T-cell (primary cell): ENCODE measurements around the gene WFS1. TPM values are rescaled to one million over a fixed set of nuclear protein-coding genes. Genes with fewer than 3 reads are reported as not detected.

Experiments
- ATAC-seq, 4 experiments: fragments of 200-7000 bp in 3 of 4; fragments of 150-1000 bp in 1 of 4; cut with Tn5 transposase; replicated peaks in 1 of 4; 1 replicate in 3 of 4; 2 replicates in 1 of 4; pipeline ENCODE4 v1.10.0; 2021; ENCODE audit warnings: moderate library complexity in 3 of 4, mild to moderate bottlenecking in 2 of 4, moderate number of reproducible peaks in 1 of 4
- CTCF ChIA-PET, 2 donors: fragments of 300-600 bp; sonication (Branson Sonifier 250); formaldehyde crosslinking; loops; one replicate each; lab custom pipeline; 2022; ENCODE audit warnings: antibody characterized with exemption in 2 of 2; lab: Charles Lee
- POLR2A ChIA-PET, 2 donors: fragments of 300-600 bp; sonication (Branson Sonifier 250); formaldehyde crosslinking; loops; one replicate each; lab custom pipeline; 2022; ENCODE audit warnings: antibody characterized with exemption in 2 of 2; lab: Charles Lee
- DNase-seq, 35 experiments: peaks; one replicate each; pipeline versions ENCODE4 v3.0.0 to v3.0.0-alpha.2; 2013 to 2023
- H3K27ac ChIP-seq: one replicate; pipeline ENCODE4 v1.5.1; 2013; ENCODE audit warnings: low read length
- H3K27me3 ChIP-seq, 2 experiments: replicated peaks in 1 of 2; 1 replicate in 1 of 2; 2 replicates in 1 of 2; pipeline versions ENCODE4 v1.6.1 to v1.7.0; 2013; ENCODE audit warnings: low read length in 1 of 2, mixed read lengths in 1 of 2; ENCODE audit not compliant: control insufficient read depth in 2 of 2, insufficient read depth in 2 of 2; ENCODE audit errors: extremely low read depth in 1 of 2
- H3K36me3 ChIP-seq, 2 donors: 1 replicate in 1 of 2; 2 replicates in 1 of 2; pipeline versions ENCODE4 v1.6.1 to v1.7.0; 2013; ENCODE audit warnings: low read length in 1 of 2; ENCODE audit not compliant: control insufficient read depth in 2 of 2, insufficient read depth in 1 of 2; ENCODE audit errors: extremely low read depth in 1 of 2
- H3K4me1 ChIP-seq, 2 experiments: 1 replicate in 1 of 2; 2 replicates in 1 of 2; pipeline versions ENCODE4 v1.6.1 to v1.7.0; 2013; ENCODE audit warnings: low read length in 2 of 2, mixed read lengths in 1 of 2; ENCODE audit not compliant: insufficient read depth in 2 of 2, control insufficient read depth in 1 of 2; ENCODE audit errors: extremely low read depth in 1 of 2
- H3K4me3 ChIP-seq, 2 donors: 1 replicate in 1 of 2; 2 replicates in 1 of 2; pipeline versions ENCODE4 v1.5.1 to v1.7.0; 2013; ENCODE audit warnings: mild to moderate bottlenecking in 2 of 2, low read length in 1 of 2, moderate library complexity in 1 of 2; ENCODE audit not compliant: control insufficient read depth in 1 of 2; ENCODE audit errors: extremely low read depth in 1 of 2
- H3K9me3 ChIP-seq: 2 replicates; pipeline ENCODE4 v1.7.0; 2013
- H3K27ac Mint-ChIP-seq, 2 donors: one replicate each; pipeline ENCODE4 v1.8.0; 2020 to 2021; ENCODE audit warnings: mild to moderate bottlenecking in 2 of 2, mixed read lengths in 2 of 2
- H3K27me3 Mint-ChIP-seq, 2 donors: one replicate each; pipeline ENCODE4 v1.8.0; 2021 to 2022; ENCODE audit warnings: mixed read lengths in 2 of 2
- H3K36me3 Mint-ChIP-seq: one replicate; pipeline ENCODE4 v1.8.0; 2021; ENCODE audit warnings: mixed read lengths
- H3K4me1 Mint-ChIP-seq, 3 donors: one replicate each; pipeline ENCODE4 v1.8.0; 2020 to 2022; ENCODE audit warnings: mixed read lengths in 3 of 3, mild to moderate bottlenecking in 1 of 3
- H3K4me3 Mint-ChIP-seq, 3 donors: one replicate each; pipeline ENCODE4 v1.8.0; 2020 to 2022; ENCODE audit warnings: mild to moderate bottlenecking in 3 of 3, mixed read lengths in 3 of 3, moderate library complexity in 3 of 3
- H3K9me3 Mint-ChIP-seq, 3 donors: one replicate each; pipeline ENCODE4 v1.8.0; 2020 to 2022; ENCODE audit warnings: mixed read lengths in 3 of 3
- WGBS: methylation state at CpG from one replicate; pipeline ENCODE4 v1.1.5; 2013; ENCODE audit warnings: missing lambda C conversion rate; ENCODE audit not compliant: insufficient coverage; 5-methylcytosine and 5-hydroxymethylcytosine counted together
- total RNA-seq, 35 experiments: library from RNA in 6 of 35; stranded (reverse) in 6 of 35; fragments of 120-200 nt in 1 of 35; gene quantifications; one replicate each; pipeline versions ENCODE4 v1.2.1 to v1.2.4 and lab custom pipeline; 2013 to 2026

The WFS1 gene
- total RNA-seq, 5 donors from 2014 or later (not counting 1 experiment from before 2014, with no cell fraction given), result 3.2 to 6.2 (median 5.1) TPM

DNA sequence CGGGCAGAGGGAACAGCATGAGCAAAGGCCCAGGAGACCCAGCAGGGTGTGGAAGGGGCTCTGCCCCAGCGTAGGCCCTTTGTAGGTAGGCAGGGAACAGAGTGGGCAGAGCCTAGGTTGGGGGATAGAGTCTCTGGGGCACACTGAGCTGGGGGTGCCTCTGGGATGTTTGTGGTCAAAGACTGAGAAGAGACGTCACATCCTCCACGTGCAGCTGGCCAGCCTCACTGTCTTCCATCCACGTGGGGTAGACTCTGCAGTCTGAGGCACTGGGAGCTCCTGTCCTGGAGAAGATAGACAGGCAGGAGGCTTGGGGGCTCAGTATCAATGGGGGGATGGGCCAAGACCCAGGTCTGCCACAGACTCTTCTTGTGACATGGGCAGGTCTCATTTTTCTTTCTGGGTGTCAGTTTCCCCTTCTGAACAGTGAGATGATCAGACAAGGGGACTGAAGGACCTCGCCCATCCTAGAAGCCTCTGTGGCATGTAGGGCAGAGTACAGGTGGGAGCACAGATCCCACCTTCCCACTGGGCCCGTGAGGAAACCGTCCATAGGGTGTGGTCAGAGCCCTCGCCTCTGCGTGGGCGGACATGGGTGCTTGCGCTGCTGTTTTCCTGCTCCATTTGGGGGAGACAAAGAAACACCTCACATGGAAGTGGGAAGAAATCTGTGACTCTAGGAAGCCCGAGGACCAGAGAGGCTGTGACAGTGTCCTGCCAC lies 22.9 kb downstream of the WFS1 start:
- Mint-ChIP-seq H3K27ac (no peak overlapping the region), H3K4me3 (no peak overlapping the region), H3K9me3 (no peaks in the 10 kb centered on the region), H3K27me3 (no peaks in the 10 kb centered on the region), H3K36me3 (peaks cover 24% of the 10 kb centered on the region), H3K4me1 (no peaks in the 10 kb centered on the region)
- ChIA-PET CTCF (interaction anchor here in 1 of 2 donors (0.6 kb wide), 1 partner anchor 26 kb away, joined by 3 read pairs; no protein-coding TSS in a partner anchor), POLR2A (no interaction called here)
- 66% methylated on average over 12 of the region's 13 CpGs for WGBS
- ATAC-seq (no peak), DNase-seq (no peak)
- H3K27me3 ChIP-seq, result no peaks in the 10 kb centered on the region
- H3K4me3 ChIP-seq, result no peak overlapping the region
- H3K9me3 ChIP-seq, result no peaks in the 10 kb centered on the region
- H3K36me3 ChIP-seq, result peaks cover 2 to 3% of the 10 kb centered on the region in 2 donors
- H3K4me1 ChIP-seq, result no peaks in the 10 kb centered on the region
- H3K27ac ChIP-seq, result no peak overlapping the region

- Histone ChIP-seq H3K4me3 (no peak overlapping the region), H3K27ac (no peak overlapping the region), H3K36me3 (peaks cover 2 to 3% of the 10 kb centered on the region in 2 donors), H3K27me3 (no peaks in the 10 kb centered on the region), H3K9me3 (no peaks in the 10 kb centered on the region), H3K4me1 (no peaks in the 10 kb centered on the region)
- no peaks in the 10 kb centered on the region for H3K9me3 Mint-ChIP-seq
- CTCF ChIA-PET, result no interaction called here
- H3K4me3 Mint-ChIP-seq, result no peak overlapping the region
- no peak for ATAC-seq
- peaks cover 23% of the 10 kb centered on the region for H3K36me3 Mint-ChIP-seq
- H3K4me1 Mint-ChIP-seq, result no peaks in the 10 kb centered on the region
- no peak overlapping the region for H3K27ac Mint-ChIP-seq
- WGBS, result 83% methylated on average over 7 of the region's 8 CpGs
- H3K27me3 Mint-ChIP-seq, result no peaks in the 10 kb centered on the region
- no peak for DNase-seq
- POLR2A ChIA-PET, result no interaction called here
Measured at GRCh38 chr4:6293097-6293445, 23.4 kb downstream of the WFS1 start.

DNA sequence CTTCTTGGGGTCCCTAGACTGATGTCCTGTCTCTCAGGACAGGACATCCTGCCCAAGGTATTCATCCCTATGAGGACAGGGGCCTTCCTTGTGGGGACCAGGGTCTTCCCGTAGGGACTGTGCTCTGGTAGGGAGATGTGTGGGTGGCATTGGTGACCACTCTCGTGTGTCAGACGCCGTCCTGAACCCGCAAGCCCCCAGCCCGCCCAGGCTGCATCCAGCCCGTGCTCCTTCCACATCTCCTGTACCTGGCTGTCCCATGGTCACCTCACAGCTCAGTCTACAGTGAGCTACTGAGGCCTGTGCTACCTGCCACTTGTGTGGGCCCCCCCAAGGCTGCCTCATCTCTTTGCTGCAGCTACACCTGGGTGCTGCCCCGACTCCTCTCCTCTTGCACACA lies 24.0 kb downstream of the WFS1 start:
- H3K27ac ChIP-seq, result no peak overlapping the region
- ChIA-PET CTCF (no interaction called here), POLR2A (no interaction called here)
- ATAC-seq (no peak), DNase-seq (no peak)
- H3K27me3 Mint-ChIP-seq, result no peaks in the 10 kb centered on the region
- peaks cover 17% of the 10 kb centered on the region for H3K36me3 Mint-ChIP-seq
- WGBS, result 90% methylated on average over 8 of the region's 8 CpGs
- no peak overlapping the region for H3K4me3 ChIP-seq
- H3K9me3 Mint-ChIP-seq, result no peaks in the 10 kb centered on the region
- no peaks in the 10 kb centered on the region for H3K27me3 ChIP-seq
- H3K36me3 ChIP-seq, result peaks cover 2 to 3% of the 10 kb centered on the region in 2 donors
- no peak overlapping the region for H3K27ac Mint-ChIP-seq
- H3K9me3 ChIP-seq, result no peaks in the 10 kb centered on the region
- H3K4me3 Mint-ChIP-seq, result no peak overlapping the region
- no peaks in the 10 kb centered on the region for H3K4me1 ChIP-seq
- no peaks in the 10 kb centered on the region for H3K4me1 Mint-ChIP-seq

DNA sequence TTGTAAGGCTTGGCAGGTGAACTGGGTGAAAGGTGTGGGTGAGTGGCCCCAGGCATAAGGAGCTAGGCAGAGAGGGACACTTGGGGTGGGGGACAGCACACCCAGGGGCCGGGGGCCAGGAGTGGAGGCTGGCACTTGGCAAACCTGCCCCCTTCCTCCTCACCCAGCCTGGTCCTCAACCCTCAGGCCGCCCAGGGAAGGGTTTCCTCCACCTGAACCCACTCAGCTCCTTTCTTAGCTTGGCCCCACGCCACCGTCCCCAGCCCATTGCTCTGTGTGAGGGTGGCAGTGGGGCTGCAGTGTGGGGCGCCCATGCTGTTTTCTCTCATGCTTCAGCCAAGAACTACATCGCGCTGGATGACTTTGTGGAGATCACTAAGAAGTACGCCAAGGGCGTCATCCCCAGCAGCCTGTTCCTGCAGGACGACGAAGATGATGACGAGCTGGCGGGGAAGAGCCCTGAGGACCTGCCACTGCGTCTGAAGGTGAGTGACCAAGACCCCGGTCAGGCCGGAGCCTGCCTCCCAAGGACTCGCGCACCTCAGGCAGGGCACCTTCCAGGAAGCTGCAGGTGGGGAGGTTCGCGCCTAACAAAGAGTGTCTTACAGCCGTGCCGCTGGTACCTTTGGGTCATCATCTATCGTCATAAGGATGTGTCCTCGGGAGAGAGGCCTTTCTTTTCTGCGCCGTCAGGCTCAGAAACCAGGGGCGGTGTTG lies 25.2 kb downstream of the WFS1 start:
- Mint-ChIP-seq H3K4me1 (no peaks in the 10 kb centered on the region), H3K9me3 (no peaks in the 10 kb centered on the region), H3K27ac (no peak overlapping the region), H3K27me3 (no peaks in the 10 kb centered on the region), H3K4me3 (no peak overlapping the region), H3K36me3 (peaks cover 13% of the 10 kb centered on the region)
- Histone ChIP-seq H3K4me1 (no peaks in the 10 kb centered on the region), H3K27ac (no peak overlapping the region), H3K4me3 (no peak overlapping the region), H3K27me3 (no peaks in the 10 kb centered on the region), H3K9me3 (no peaks in the 10 kb centered on the region), H3K36me3 (peaks cover 2 to 3% of the 10 kb centered on the region in 2 donors)
- ChIA-PET POLR2A (no interaction called here), CTCF (interaction anchor here in 1 of 2 donors (0.7 kb wide), 1 partner anchor 508 kb away, joined by 3 read pairs; no protein-coding TSS in a partner anchor)
- ATAC-seq, result no peak
- no peak for DNase-seq
- WGBS, result 96% methylated on average over 17 of the region's 27 CpGs

- H3K9me3 Mint-ChIP-seq, result no peaks in the 10 kb centered on the region
- POLR2A ChIA-PET, result no interaction called here
- Histone ChIP-seq H3K4me3 (no peak overlapping the region), H3K9me3 (no peaks in the 10 kb centered on the region), H3K36me3 (peaks cover 2 to 3% of the 10 kb centered on the region in 2 donors), H3K27ac (no peak overlapping the region), H3K4me1 (no peaks in the 10 kb centered on the region), H3K27me3 (no peaks in the 10 kb centered on the region)
- H3K27ac Mint-ChIP-seq, result no peak overlapping the region
- H3K36me3 Mint-ChIP-seq, result peaks cover 13% of the 10 kb centered on the region
- H3K4me3 Mint-ChIP-seq, result no peak overlapping the region
- CTCF ChIA-PET, result no interaction called here
- no peaks in the 10 kb centered on the region for H3K27me3 Mint-ChIP-seq
- no peaks in the 10 kb centered on the region for H3K4me1 Mint-ChIP-seq
- no peak for ATAC-seq
- WGBS, result 96% methylated on average over 13 of the region's 14 CpGs
- DNase-seq, result no peak
Measured at GRCh38 chr4:6295495-6295894, 25.8 kb downstream of the WFS1 start.

GRCh38 chr4:6296026-6296425 lies 26.4 kb downstream of the WFS1 start:
- whole genome bisulfite sequencing, result 87% methylated on average over 9 of the region's 9 CpGs
- Histone ChIP-seq H3K4me3 (no peak overlapping the region), H3K4me1 (no peaks in the 10 kb centered on the region), H3K36me3 (peaks cover 0 to 2% of the 10 kb centered on the region in 2 donors), H3K27ac (no peak overlapping the region), H3K27me3 (no peaks in the 10 kb centered on the region), H3K9me3 (no peaks in the 10 kb centered on the region)
- Mint-ChIP-seq H3K27me3 (no peaks in the 10 kb centered on the region), H3K4me3 (no peak overlapping the region), H3K4me1 (no peaks in the 10 kb centered on the region), H3K9me3 (no peaks in the 10 kb centered on the region), H3K27ac (no peak overlapping the region), H3K36me3 (peaks cover 19% of the 10 kb centered on the region)
- CTCF ChIA-PET, result no interaction called here
- DNase-seq (no peak), ATAC-seq (peak in 1 of 4 experiments; percentile 16)
- POLR2A ChIA-PET, result no interaction called here
